Frontal cortex (tissue), 4 donors: ENCODE measurements around the gene KRT14. TPM values are rescaled to one million over a fixed set of nuclear protein-coding genes. Genes with fewer than 3 reads are reported as not detected.
"Not testable (repeated sequence)": the region's sequence is repeated elsewhere in the genome, so short reads cannot be mapped to it uniquely, and the experiment has no call there.

Experiments
- DNase-seq, 2 donors: peaks; one replicate each; pipeline ENCODE4 v3.0.0; 2012; ENCODE audit warnings: low spot score in 2 of 2
- FAIRE-seq: peaks from 2 replicates; lab custom pipeline; 2012; peaks lifted over from hg19 to GRCh38; lab: Jason Lieb, UNC
- total RNA-seq: library from RNA; depleted of rRNA; stranded (reverse); fragments of >200 nt; gene quantifications from one replicate; pipeline ENCODE4 v1.2.3, GENCODE V29; 2014
- donor health status: control.
- donor health status: control.
- donor health status: control.

The KRT14 gene
- total RNA-seq, 1 donor from 2014 or later, result not detected

- not testable (repeated sequence) for DNase-seq, FAIRE-seq
These were observed 4.4 kb downstream of the KRT14 start for GRCh38 chr17:41582061-41582968.

- DNase-seq (no peak), FAIRE-seq (no peak)
These were observed 5.2 kb downstream of the KRT14 start for GRCh38 chr17:41581366-41582060.

GRCh38 chr17:41580687-41581365 lies 5.9 kb downstream of the KRT14 start:
- DNase-seq (no peak), FAIRE-seq (no peak)

GRCh38 chr17:41580244-41580575 lies 6.5 kb downstream of the KRT14 start:
- DNase-seq (no peak), FAIRE-seq (no peak)

- DNase-seq (peak; percentile 56 to 77), FAIRE-seq (no peak)
These were observed 7.0 kb downstream of the KRT14 start for GRCh38 chr17:41579484-41580243.

- DNase-seq (no peak), FAIRE-seq (no peak)
These were observed 7.7 kb downstream of the KRT14 start for GRCh38 chr17:41578971-41579370.

- no peak for FAIRE-seq
- no peak for DNase-seq
These were observed 8.2 kb downstream of the KRT14 start for GRCh38 chr17:41578538-41578937.

- not testable (repeated sequence) for DNase-seq, FAIRE-seq
These were observed 10.0 kb downstream of the KRT14 start for GRCh38 chr17:41576740-41577139.

- DNase-seq, result no peak
- FAIRE-seq, result no peak
These were observed 11.4 kb downstream of the KRT14 start for GRCh38 chr17:41575336-41575735.

GRCh38 chr17:41571561-41572434 lies 14.9 kb downstream of the KRT14 start, which contains the start of gene KRT9:
Gene KRT9, minus strand, starts transcription at chr17:41572059. Its CDS starts 67 bp downstream, at chr17:41571992.
- FAIRE-seq (no peak), DNase-seq (peak in 1 of 2 donors; percentile 19)

GRCh38 chr17:41567317-41567716 lies 19.4 kb downstream of the KRT14 start:
- FAIRE-seq (no peak), DNase-seq (no peak)

GRCh38 chr17:41565338-41565737 lies 21.4 kb downstream of the KRT14 start:
- FAIRE-seq, result no peak
- DNase-seq, result no peak

- FAIRE-seq, result no peak
- DNase-seq, result no peak
These were observed 23.0 kb downstream of the KRT14 start for GRCh38 chr17:41563607-41564170.

- FAIRE-seq, result no peak
These were observed 25.1 kb downstream of the KRT14 start for GRCh38 chr17:41561554-41561953.

GRCh38 chr17:41559548-41559947 lies 27.1 kb downstream of the KRT14 start:
- FAIRE-seq (no peak), DNase-seq (no peak)

More at GRCh38 chr17:41561554-41561953, 25.1 kb downstream of the KRT14 start:
- DNase-seq, result no peak

GRCh38 chr17:41556931-41557330 lies 29.8 kb downstream of the KRT14 start:
- DNase-seq, result no peak
- FAIRE-seq, result no peak

- no peak for DNase-seq
These were observed 30.4 kb downstream of the KRT14 start for GRCh38 chr17:41556306-41556705.

GRCh38 chr17:41555105-41555887 lies 31.4 kb downstream of the KRT14 start:
- DNase-seq (no peak), FAIRE-seq (no peak)

More at GRCh38 chr17:41556306-41556705, 30.4 kb downstream of the KRT14 start:
- FAIRE-seq, result no peak
